Adrenal gland (tissue), 5 donors: ENCODE data around the gene C1D.

Experiments used
- POLR2A ChIP-seq, 2 donors: fragments of 450-650 bp; IDR thresholded peaks; one replicate each; pipeline ENCODE4 v1.6.1; 2017; ENCODE audit warnings: antibody characterized with exemption in 2 of 2, mild to moderate bottlenecking in 2 of 2, moderate library complexity in 1 of 2
- TF ChIP-seq, protein P1 (sequence below), 6 experiments: fragments of 450-650 bp in 4 of 6; fragments of 200-600 bp in 2 of 6; sonication (generic) in 1 of 6; IDR thresholded peaks; 1 replicate in 5 of 6; 2 replicates in 1 of 6; pipeline versions ENCODE4 v1.5.1 to v1.8.0; 2016 to 2021; ENCODE audit warnings: antibody characterized with exemption in 6 of 6, mild to moderate bottlenecking in 2 of 6, moderate library complexity in 1 of 6
- donor health status: DM: no; HTN: no; CAD: no.

DNA sequence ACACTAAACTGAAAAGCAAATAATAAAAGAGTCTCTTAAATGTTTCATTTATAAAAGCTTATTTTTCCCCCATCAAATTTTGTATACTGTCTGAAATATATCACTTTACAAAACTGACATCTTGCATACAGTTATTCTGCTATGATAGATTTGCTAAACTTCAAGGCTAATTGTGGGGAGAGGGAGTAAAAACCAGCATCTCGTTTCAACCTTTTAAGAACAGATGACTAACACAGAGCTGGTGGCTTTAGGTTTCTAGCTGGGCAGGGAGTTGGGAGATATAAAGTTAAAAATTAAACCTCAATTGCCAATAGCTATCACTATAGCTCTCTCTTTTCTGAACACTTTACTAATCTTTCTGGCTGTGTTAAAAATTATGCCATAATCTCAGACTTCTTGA lies 23.5 kb downstream of the C1D start:
- TF ChIP-seq, protein P1, sequence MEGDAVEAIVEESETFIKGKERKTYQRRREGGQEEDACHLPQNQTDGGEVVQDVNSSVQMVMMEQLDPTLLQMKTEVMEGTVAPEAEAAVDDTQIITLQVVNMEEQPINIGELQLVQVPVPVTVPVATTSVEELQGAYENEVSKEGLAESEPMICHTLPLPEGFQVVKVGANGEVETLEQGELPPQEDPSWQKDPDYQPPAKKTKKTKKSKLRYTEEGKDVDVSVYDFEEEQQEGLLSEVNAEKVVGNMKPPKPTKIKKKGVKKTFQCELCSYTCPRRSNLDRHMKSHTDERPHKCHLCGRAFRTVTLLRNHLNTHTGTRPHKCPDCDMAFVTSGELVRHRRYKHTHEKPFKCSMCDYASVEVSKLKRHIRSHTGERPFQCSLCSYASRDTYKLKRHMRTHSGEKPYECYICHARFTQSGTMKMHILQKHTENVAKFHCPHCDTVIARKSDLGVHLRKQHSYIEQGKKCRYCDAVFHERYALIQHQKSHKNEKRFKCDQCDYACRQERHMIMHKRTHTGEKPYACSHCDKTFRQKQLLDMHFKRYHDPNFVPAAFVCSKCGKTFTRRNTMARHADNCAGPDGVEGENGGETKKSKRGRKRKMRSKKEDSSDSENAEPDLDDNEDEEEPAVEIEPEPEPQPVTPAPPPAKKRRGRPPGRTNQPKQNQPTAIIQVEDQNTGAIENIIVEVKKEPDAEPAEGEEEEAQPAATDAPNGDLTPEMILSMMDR (IDR thresholded peaks at IDR 0.05): no peak
- TF ChIP-seq POLR2A (IDR thresholded peaks at IDR 0.05): no peak
